Activated CD8-positive, alpha-beta T cell treated with anti-CD3 and anti-CD28 coated beads, Interleukin-2, amount 10 ng/mL, durations not matched to agents 7 days and 5 days (primary cell): ENCODE measurements around the gene KLC4. TPM values are rescaled to one million over a fixed set of nuclear protein-coding genes. Genes with fewer than 3 reads are reported as not detected.
A peak's percentile ranks its signal among the peaks of the same experiment; 100 is the strongest.

Source experiments
- ATAC-seq: fragments of 150-1000 bp; cut with Tn5 transposase; one replicate; pipeline ENCODE4 v1.10.0; 2021; ENCODE audit warnings: moderate library complexity
- CTCF ChIA-PET: fragments of 350-600 bp; sonication (Branson Sonifier 250); formaldehyde crosslinking; loops from one replicate; lab custom pipeline; 2021; ENCODE audit warnings: antibody characterized with exemption; lab: Charles Lee
- POLR2A ChIA-PET: fragments of 350-600 bp; sonication (Branson Sonifier 250); formaldehyde crosslinking; loops from one replicate; lab custom pipeline; 2021; ENCODE audit warnings: antibody characterized with exemption; lab: Charles Lee
- DNase-seq: peaks from one replicate; pipeline ENCODE4 v3.0.0-alpha.2; 2020
- H3K27ac Mint-ChIP-seq: one replicate; pipeline ENCODE4 v1.8.0; 2021; ENCODE audit warnings: mild to moderate bottlenecking, mixed read lengths
- H3K27me3 Mint-ChIP-seq: one replicate; pipeline ENCODE4 v1.8.0; 2021; ENCODE audit warnings: low read depth, mixed read lengths
- H3K36me3 Mint-ChIP-seq: one replicate; pipeline ENCODE4 v1.8.0; 2021; ENCODE audit warnings: low read depth, mixed read lengths
- H3K4me1 Mint-ChIP-seq: one replicate; pipeline ENCODE4 v1.8.0; 2021; ENCODE audit warnings: low read depth, mixed read lengths
- H3K4me3 Mint-ChIP-seq: one replicate; pipeline ENCODE4 v1.8.0; 2021; ENCODE audit warnings: mild to moderate bottlenecking, mixed read lengths
- H3K9me3 Mint-ChIP-seq: one replicate; pipeline ENCODE4 v1.8.0; 2022; ENCODE audit warnings: mixed read lengths; ENCODE audit not compliant: insufficient read depth
- total RNA-seq, 2 experiments: library from RNA; stranded (reverse); gene quantifications; one replicate each; pipeline ENCODE4 v1.2.3, GENCODE V29; 2021

Gene KLC4
- 10 to 100 TPM; 11.1 to 12.4 TPM for total RNA-seq

DNA sequence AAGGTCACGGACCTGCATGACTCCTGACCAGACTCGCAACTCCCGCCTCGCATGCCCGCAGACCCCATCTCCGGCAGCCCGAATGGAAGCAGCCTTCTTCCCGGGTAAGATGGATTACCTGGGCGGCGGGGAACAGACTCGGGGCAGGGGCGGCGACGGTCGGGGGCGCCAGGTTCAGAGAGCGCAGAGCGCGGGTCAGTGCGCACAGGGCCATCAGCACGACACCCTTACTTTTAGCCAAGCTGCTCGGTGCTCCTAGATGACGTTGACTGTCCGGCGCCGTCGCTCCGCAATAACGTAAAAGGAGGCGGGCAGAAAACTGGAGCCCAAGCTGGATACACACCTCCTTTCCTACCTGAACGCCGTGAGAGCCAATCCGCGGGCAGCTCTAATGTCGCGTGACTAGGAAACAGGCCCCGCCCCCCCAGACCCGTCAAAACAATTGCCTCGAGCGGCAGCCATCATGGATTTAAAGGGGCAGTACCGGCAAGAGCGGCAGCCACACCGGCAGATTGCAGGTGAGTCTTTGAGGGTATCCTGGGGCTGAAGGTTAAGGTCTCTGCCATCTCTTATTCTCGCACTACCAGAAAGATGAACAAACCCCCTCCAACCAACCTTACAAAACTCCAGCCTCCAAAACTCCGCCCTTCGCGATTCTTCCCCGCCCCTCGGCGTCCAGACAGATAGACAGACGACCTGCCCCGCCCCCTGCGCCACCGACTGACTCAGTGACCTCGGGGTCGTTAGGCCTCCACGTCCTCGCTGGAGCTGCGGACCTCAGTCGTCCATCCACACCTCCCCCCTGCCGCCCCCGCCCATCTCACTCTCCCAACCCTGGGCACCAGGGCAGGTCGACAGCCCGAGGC, at the start of gene KLC4, which contains the start of gene MRPL2:
Gene KLC4 (plus strand): TSS at position 464 of the 866 bp plus-strand sequence. CDS start 1,705 bp downstream, outside the sequence.
Gene MRPL2 (minus strand): TSS at position 267 of the 866 bp plus-strand sequence. CDS start 53 bp downstream, at position 214.
- ATAC-seq, result peak; percentile 95
- Mint-ChIP-seq H3K4me1 (peaks cover 25% of the 10 kb centered on the region), H3K4me3 (peak within 1 kb of the TSS; percentile 95), H3K36me3 (peaks cover 21% of the 10 kb centered on the region), H3K27ac (peak within 1 kb of the TSS; percentile 98), H3K27me3 (no peaks in the 10 kb centered on the region), H3K9me3 (no peaks in the 10 kb centered on the region)
- ChIA-PET POLR2A (interaction anchor here (0.7 to 1.4 kb wide), 7 partner anchors 10 to 418 kb away, joined by 3 to 6 read pairs (median 3); partner anchors contain the start of genes KLHDC3, MEA1, PPP2R5D and TJAP1), CTCF (interaction anchor here (0.7 to 1.5 kb wide), 5 partner anchors 10 to 339 kb away, joined by 3 to 8 read pairs (median 4); partner anchors contain the start of genes KLHDC3 and MEA1)
- peak; percentile 99 for DNase-seq

DNA sequence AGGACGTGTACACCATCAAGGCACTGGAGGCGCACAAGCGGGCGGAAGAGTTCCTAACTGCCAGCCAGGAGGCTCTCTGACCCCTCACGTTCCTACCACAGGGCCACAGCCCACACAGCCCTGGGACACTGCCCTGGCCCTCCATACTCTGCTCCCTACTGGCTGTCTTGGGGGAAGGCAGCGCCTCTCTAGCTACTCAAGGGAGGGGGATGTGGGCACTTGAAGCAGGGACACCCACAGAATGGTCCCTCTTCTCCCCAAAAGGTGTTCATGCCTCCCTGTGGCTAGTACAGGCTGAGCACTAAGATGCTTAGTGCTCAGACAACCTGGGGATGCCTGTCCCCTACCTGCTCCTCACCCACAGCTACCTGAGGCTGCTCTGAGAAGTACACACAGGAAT, 48.2 kb upstream of the KLC4 start:
- POLR2A ChIA-PET, result interaction anchor here (1.1 to 4.5 kb wide), 6 partner anchors 19 to 133 kb away, joined by 3 to 22 read pairs (median 3); partner anchors contain the start of genes PEX6 and PPP2R5D
- no peak overlapping the region for H3K27ac Mint-ChIP-seq
- ATAC-seq, result no peak
- H3K27me3 Mint-ChIP-seq, result no peaks in the 10 kb centered on the region
- peaks cover 65% of the 10 kb centered on the region for H3K36me3 Mint-ChIP-seq
- CTCF ChIA-PET, result interaction anchor here (0.7 to 8.7 kb wide), 2 partner anchors 83 to 132 kb away, joined by 3 to 61 read pairs; no protein-coding TSS in a partner anchor
- DNase-seq, result no peak
- H3K4me3 Mint-ChIP-seq, result no peak overlapping the region
- H3K4me1 Mint-ChIP-seq, result peaks cover 36% of the 10 kb centered on the region
- H3K9me3 Mint-ChIP-seq, result no peaks in the 10 kb centered on the region

DNA sequence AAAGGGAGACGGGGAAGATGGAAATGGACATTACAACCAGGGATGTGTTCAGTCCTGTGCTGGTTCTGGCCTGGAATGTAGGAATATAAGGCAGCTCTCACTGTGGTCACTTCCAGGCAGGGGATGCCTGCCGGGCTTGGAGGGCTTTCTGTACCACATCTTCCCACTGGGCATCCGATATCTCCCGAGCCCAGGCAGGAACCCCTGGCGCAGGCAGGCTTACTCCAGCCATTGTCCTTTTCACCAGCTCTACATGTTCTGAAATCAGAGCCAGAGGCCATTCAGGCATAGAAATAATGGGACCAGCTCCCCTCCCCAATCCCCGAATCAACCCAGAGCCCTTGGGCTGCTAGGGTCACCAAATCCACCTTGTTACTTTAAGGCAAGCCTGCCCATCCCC, 47.1 kb upstream of the KLC4 start:
- Mint-ChIP-seq H3K4me3 (peak overlapping the region; percentile 97), H3K4me1 (peaks cover 43% of the 10 kb centered on the region), H3K27ac (no peak overlapping the region), H3K36me3 (peaks cover 63% of the 10 kb centered on the region), H3K9me3 (no peaks in the 10 kb centered on the region), H3K27me3 (no peaks in the 10 kb centered on the region)
- ChIA-PET POLR2A (interaction anchor here (0.7 to 4.5 kb wide), 3 partner anchors 28 to 40 kb away, joined by 3 to 22 read pairs (median 12); partner anchors contain the start of genes PEX6 and PPP2R5D), CTCF (interaction anchor here (0.8 to 3.3 kb wide), 6 partner anchors 34 to 448 kb away, joined by 3 to 24 read pairs (median 4); partner anchors contain the start of genes CNPY3 and PEX6)
- ATAC-seq, result no peak
- DNase-seq, result no peak

DNA sequence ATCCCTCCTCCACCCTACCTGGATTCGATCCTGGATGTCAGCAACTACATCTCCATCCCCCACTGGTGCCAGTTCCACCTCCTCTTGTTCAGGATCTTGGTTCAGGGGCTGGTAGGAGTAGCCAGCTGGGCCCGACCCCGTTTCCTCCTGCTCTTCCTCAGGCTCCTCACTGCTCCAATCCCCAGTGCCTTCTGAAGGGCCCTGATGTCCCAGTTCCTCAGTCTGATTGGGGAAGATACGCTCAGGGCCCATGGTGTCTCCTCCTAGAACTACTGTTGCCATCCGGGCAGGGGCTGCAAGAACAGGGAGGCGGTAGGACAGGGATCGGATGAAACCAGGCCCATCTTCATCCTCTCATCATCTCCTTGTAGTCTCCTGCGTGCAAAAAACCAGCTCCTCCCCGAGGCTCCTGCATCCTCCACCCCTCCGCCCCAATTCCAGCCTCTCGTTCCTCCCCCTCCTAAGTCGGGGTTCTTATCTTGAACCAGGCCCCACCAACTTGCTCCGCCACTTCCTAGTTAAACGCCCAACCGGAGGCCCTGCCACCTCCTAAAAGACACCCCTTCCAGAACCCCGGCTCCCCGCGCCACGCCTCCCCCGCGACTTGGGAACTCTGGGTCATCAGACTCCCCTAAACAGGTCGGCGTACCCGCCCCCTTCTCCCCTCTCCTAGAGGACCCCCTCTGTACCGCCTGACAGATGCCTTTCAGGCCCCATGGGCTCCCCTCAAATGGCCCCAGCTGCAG, 46.2 kb upstream of the KLC4 start:
- Mint-ChIP-seq H3K4me1 (peaks cover 43% of the 10 kb centered on the region), H3K27me3 (no peaks in the 10 kb centered on the region), H3K27ac (peak overlapping the region; percentile 90), H3K9me3 (no peaks in the 10 kb centered on the region), H3K36me3 (peaks cover 63% of the 10 kb centered on the region), H3K4me3 (peak overlapping the region; percentile 97)
- ChIA-PET CTCF (interaction anchor here (1.0 to 3.3 kb wide), 8 partner anchors 12 to 130 kb away, joined by 3 to 24 read pairs (median 4); partner anchors contain the start of genes CNPY3, MRPL2 and PEX6), POLR2A (interaction anchor here (0.6 to 4.5 kb wide), 11 partner anchors 9 to 131 kb away, joined by 3 to 22 read pairs (median 4); partner anchors contain the start of genes CNPY3, KLC4, MRPL2 and PEX6)
- no peak for DNase-seq
- ATAC-seq, result no peak

DNA sequence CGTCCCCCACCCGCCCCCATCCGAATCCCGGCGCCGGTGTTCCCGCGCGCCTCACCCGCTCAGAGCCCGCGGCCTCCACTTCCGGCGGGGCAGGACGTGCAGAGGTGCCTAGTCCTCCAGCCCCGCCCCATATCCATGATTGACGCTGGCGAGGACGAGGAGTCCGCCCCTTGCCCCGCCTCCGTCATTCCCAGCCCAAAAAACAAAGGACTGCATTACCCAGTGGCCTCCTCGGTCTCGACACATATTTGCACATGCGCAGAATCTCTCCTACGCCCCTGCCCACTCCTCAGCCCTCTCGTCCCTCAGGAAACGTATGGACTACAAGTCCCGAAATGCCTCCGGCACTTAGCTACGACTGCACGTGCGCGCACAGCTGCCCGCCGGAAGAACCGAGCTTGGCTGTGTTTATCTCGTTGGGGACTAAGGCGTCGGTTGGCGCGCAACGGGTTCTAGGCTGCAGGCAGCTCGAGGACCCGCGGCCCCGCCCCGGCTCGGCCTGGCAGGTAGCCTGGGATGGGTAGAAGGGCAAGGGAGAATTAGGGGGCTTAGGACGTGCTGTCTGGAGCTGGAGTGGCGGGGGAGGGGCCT, 45.5 kb upstream of the KLC4 start, which contains the start of the genes KLHDC3 and MEA1:
Gene KLHDC3 (plus strand): TSS at position 407 of the 591 bp plus-strand sequence. CDS start 2,944 bp downstream, outside the sequence.
Gene MEA1 (minus strand): TSS at position 104 of the 591 bp plus-strand sequence. CDS start 133 bp downstream, outside the sequence.
- DNase-seq (peak; percentile 100), ATAC-seq (peak; percentile 95)
- CTCF ChIA-PET, result interaction anchor here (0.8 to 3.3 kb wide), 8 partner anchors 11 to 130 kb away, joined by 3 to 24 read pairs (median 3); partner anchors contain the start of genes CUL7 and MRPL2
- peaks cover 62% of the 10 kb centered on the region for H3K36me3 Mint-ChIP-seq
- H3K9me3 Mint-ChIP-seq, result no peaks in the 10 kb centered on the region
- POLR2A ChIA-PET, result interaction anchor here (0.9 to 4.5 kb wide), 10 partner anchors 8 to 85 kb away, joined by 3 to 22 read pairs (median 4); partner anchors contain the start of genes CNPY3, KLC4, MRPL2 and PEX6
- no peaks in the 10 kb centered on the region for H3K27me3 Mint-ChIP-seq
- H3K4me1 Mint-ChIP-seq, result peaks cover 43% of the 10 kb centered on the region
- peak within 1 kb of the TSS; percentile 97 for H3K4me3 Mint-ChIP-seq
- H3K27ac Mint-ChIP-seq, result peak within 1 kb of the TSS; percentile 90

DNA sequence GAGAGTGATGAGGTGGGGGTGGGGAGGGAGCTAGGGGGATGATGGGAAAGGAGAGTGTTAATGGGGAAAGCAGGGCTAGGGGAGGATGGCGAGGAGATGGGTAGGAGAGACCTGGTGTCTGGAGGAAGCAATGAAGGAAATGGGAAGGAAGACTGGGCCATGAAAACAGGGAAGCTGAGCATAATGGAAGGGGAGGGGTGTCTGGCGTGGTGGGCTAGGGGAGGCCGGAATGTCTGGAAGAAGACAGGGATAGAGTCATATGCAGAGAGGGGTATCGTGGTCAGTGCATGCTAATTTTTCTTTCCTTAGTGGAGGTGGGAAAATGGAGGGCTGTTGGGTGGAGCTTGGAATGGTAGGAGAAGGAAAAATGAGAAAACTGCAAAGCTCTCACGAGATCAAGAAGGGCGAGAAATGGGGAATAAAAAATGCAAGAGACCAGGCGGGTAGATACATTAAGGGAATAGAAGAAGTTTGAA, 45.0 kb upstream of the KLC4 start:
- H3K27me3 Mint-ChIP-seq, result no peaks in the 10 kb centered on the region
- peak overlapping the region; percentile 90 for H3K27ac Mint-ChIP-seq
- H3K9me3 Mint-ChIP-seq, result no peaks in the 10 kb centered on the region
- DNase-seq, result no peak
- peak overlapping the region; percentile 97 for H3K4me3 Mint-ChIP-seq
- POLR2A ChIA-PET, result interaction anchor here (0.9 to 4.5 kb wide), 8 partner anchors 13 to 85 kb away, joined by 3 to 22 read pairs (median 4); partner anchors contain the start of genes CNPY3, KLC4, MRPL2 and PEX6
- no peak for ATAC-seq
- CTCF ChIA-PET, result interaction anchor here (0.8 to 3.3 kb wide), 8 partner anchors 10 to 129 kb away, joined by 3 to 24 read pairs (median 3); partner anchors contain the start of genes CUL7 and MRPL2
- H3K36me3 Mint-ChIP-seq, result peaks cover 60% of the 10 kb centered on the region
- H3K4me1 Mint-ChIP-seq, result peaks cover 43% of the 10 kb centered on the region

DNA sequence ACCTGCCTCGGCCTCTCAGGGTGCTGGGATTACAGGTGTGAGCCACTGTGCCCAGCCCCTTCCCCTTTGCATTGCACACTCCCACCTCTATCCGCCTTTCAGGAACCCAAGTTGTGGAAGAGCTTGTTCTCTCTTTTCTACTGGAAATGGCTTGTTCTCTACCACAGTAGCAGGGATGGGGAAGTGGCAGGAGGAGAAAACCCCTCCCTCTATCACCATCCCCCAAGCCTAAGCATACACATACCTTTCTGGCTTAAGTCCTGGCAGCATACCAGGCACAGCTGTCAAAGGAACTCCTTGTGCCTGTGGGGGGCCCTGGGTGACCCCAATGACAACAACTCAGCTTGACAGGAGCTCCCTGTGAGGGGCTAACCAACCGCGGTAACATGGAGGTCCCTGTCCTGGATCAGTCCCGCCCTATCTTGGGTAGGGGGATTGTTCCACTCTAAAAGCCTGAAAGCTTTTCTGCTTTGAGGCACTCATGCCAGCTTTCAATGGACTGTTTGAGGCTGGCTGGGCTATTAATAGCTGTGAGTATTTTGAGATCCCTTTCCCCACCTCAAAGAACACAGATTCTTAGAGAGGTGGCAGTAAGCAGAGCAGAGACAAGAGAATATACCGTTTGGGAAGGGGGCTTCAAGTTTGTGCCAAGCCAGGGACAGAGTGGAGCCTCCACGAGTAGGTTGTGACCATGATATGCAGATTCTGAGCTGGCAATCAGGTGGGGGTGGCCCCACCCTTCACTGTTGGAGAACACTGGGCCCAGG, 43.1 kb upstream of the KLC4 start:
- DNase-seq, result no peak
- Mint-ChIP-seq H3K27me3 (no peaks in the 10 kb centered on the region), H3K36me3 (peaks cover 49% of the 10 kb centered on the region), H3K4me3 (peak overlapping the region; percentile 40), H3K27ac (peak overlapping the region; percentile 35), H3K4me1 (peaks cover 52% of the 10 kb centered on the region), H3K9me3 (no peaks in the 10 kb centered on the region)
- ATAC-seq, result no peak
- ChIA-PET POLR2A (interaction anchor here (0.9 to 2.2 kb wide), 3 partner anchors 37 to 82 kb away, joined by 3 to 11 read pairs (median 4); partner anchors contain the start of genes KLC4, MRPL2 and PEX6), CTCF (interaction anchor here (1.1 kb wide), 1 partner anchor 9 kb away, joined by 3 read pairs; no protein-coding TSS in a partner anchor)

DNA sequence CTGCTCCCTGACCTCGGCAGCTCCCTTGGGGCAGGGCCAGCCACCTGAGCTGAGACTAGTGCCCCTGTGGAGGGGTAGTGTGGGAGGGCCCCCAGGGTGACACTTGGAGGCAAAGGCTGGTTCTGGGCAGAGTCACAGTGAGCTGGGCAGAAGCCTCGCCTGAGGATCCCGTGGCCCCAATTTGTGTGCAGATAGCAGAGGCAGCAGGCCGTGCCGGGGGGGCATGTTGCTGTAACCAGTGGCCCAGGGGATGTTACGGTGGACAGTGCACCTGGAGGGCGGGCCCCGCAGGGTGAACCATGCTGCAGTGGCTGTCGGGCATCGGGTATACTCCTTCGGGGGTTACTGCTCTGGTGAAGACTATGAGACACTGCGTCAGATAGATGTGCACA, 42.5 kb upstream of the KLC4 start:
- peaks cover 48% of the 10 kb centered on the region for H3K4me1 Mint-ChIP-seq
- peaks cover 48% of the 10 kb centered on the region for H3K36me3 Mint-ChIP-seq
- no peak overlapping the region for H3K4me3 Mint-ChIP-seq
- DNase-seq (no peak), ATAC-seq (no peak)
- ChIA-PET CTCF (no interaction called here), POLR2A (interaction anchor here (0.9 kb wide), 2 partner anchors 38 to 42 kb away, joined by 3 to 4 read pairs; partner anchors contain the start of genes KLC4, MRPL2 and PEX6)
- no peak overlapping the region for H3K27ac Mint-ChIP-seq
- H3K27me3 Mint-ChIP-seq, result no peaks in the 10 kb centered on the region
- no peaks in the 10 kb centered on the region for H3K9me3 Mint-ChIP-seq

DNA sequence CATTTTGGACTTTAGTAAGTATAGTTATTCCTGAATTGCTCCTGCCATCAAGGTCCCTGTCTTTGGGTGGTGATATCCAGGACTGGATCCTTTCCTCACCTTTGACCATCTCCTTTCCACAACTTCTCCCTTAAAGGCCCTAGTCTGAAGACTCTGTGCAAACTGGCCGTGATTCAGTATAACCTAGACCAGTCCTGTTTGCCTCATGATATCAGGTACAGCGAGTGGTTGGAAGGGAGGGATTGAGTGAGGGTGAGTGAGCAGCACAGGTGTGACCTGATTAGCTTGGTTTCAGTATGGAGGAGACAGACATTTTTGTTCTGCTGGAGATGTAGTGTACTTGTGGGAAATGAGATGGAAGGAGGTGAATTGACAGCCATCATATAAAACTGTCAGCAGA, 40.3 kb upstream of the KLC4 start:
- no peak for ATAC-seq
- POLR2A ChIA-PET, result no interaction called here
- Mint-ChIP-seq H3K4me3 (no peak overlapping the region), H3K36me3 (peaks cover 33% of the 10 kb centered on the region), H3K4me1 (peaks cover 42% of the 10 kb centered on the region), H3K27ac (no peak overlapping the region), H3K9me3 (no peaks in the 10 kb centered on the region), H3K27me3 (no peaks in the 10 kb centered on the region)
- CTCF ChIA-PET, result no interaction called here
- DNase-seq, result no peak
